Measurements from ENCODE around the gene COBL. TPM values are rescaled to one million over a fixed set of nuclear protein-coding genes. Genes with fewer than 3 reads are reported as not detected.
A peak's percentile ranks its signal among the peaks of the same experiment; 100 is the strongest.

Gene COBL
- total RNA-seq, 4 donors from 2014 or later = 14.3 to 19.3 (median 15.9) TPM

DNA sequence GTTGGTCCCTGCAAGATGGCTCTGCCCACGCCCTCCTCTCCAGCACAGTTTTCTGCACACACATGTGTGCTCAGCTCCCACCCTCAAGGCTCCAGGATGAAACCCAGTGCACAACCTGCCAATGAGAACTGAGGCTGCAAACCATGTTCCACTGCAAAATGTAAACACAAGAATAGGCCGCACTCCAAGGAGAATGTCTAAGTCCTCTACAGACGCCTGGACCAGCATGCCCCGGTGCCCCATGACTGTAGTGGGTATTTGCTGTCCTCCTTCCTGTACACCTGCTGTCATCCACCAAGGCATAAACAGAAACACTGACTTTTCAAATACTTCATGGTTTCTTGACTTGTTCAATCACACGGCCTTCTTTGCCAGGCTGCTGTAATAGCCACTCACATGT lies 72.6 kb downstream of the COBL start:
- Histone ChIP-seq H3K9me3 (no peaks in the 10 kb centered on the region), H3K4me1 (peaks cover 16 to 17% of the 10 kb centered on the region in 2 donors), H3K27me3 (no peaks in the 10 kb centered on the region), H3K27ac (no peak overlapping the region), H3K4me3 (replicated peaks in 1 of 3) (no peak overlapping the region), H3K36me3 (no peaks in the 10 kb centered on the region)
- DNase-seq = no peak
- 92 to 96% methylated on average over 5 of the region's 5 CpGs for WGBS, 2 donors
- TF ChIP-seq POLR2A (IDR thresholded peaks at IDR 0.05) = no peak
- no peak for TF ChIP-seq CTCF (IDR thresholded peaks at IDR 0.05)
- intact Hi-C loops (cut with DNase I) = no loop called here

GRCh38 chr7:51243631-51244030 lies 73.0 kb downstream of the COBL start:
- Histone ChIP-seq H3K27me3 (no peaks in the 10 kb centered on the region), H3K4me3 (replicated peaks in 1 of 3) (no peak overlapping the region), H3K36me3 (no peaks in the 10 kb centered on the region), H3K27ac (no peak overlapping the region), H3K4me1 (peaks cover 16 to 17% of the 10 kb centered on the region in 2 donors), H3K9me3 (no peaks in the 10 kb centered on the region)
- no peak for DNase-seq
- TF ChIP-seq CTCF (IDR thresholded peaks at IDR 0.05) (no peak), POLR2A (IDR thresholded peaks at IDR 0.05) (no peak)
- intact Hi-C loops (cut with DNase I) = no loop called here
- whole genome bisulfite sequencing, 2 donors = 95 to 96% methylated on average over 10 of the region's 10 CpGs

DNA sequence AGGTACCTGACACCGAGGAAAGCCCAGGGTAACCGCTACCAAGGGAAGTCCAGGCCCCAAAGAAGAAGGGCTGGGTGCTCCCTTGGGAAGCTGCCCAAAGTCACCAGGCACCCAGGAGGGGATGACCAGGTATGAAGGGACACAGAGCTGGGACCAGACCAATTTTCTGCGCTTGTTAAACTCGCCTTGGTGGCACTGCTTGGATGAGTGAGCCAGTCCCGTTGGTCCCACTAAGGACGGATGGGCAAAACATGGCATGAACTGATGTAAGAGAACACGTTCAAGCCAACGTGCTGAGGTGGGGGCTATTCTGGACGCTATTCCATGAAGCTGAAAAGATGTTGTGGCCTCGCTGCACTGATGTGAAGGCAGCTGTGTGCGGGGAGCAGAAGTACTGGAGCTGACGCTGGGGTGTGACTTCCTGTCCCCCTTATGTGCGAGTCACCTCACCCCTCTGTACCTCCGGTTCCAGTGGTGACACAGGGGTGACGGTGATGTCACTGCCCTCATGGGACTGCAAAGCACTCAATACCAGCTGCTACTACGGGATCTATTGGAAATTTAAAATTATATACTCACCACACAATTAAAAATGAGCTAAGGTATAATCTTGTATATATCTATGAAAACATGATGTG lies 73.6 kb downstream of the COBL start:
- Histone ChIP-seq H3K4me3 (replicated peaks in 1 of 3) (no peak overlapping the region), H3K4me1 (peaks cover 17 to 18% of the 10 kb centered on the region in 2 donors), H3K27ac (peak overlapping the region; percentile 54 to 73 (median 66)), H3K27me3 (no peaks in the 10 kb centered on the region), H3K36me3 (no peaks in the 10 kb centered on the region), H3K9me3 (no peaks in the 10 kb centered on the region)
- intact Hi-C loops (cut with DNase I) = no loop called here
- DNase-seq = no peak
- 81 to 88% methylated on average over 16 of the region's 16 CpGs for WGBS, 2 donors
- TF ChIP-seq POLR2A (IDR thresholded peaks at IDR 0.05) (no peak), CTCF (IDR thresholded peaks at IDR 0.05) (no peak)

DNA sequence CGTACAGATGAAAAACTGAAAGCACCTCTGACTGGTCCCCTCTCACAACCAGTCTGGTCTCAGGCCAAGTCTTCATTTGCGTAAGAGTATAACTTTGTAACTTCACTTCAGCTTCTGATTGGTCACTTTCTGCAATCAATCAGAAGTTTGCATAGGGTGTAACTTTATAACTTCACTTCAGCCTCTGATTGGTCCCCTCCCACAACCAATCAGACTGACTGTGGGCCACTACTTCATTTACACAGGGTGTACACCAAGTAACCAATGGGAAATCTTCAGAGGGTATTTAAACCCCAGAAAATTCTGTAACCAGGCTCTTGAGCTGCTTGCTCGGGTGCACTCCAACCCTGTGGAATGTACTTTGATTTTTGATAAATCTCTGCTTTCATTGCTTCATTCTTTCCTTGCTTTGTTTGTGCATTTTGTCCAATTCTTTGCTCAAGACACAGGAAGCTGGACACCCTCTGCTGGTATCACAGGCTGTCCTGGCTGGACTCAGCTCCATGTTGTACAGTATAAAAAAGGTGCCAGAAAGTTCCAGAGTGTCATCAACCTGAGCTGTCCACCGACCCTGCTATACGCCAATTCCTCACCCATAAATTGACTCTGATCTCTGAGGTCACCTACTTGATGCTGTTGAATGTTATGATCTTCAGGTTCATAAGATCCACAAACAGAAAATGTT lies 74.5 kb downstream of the COBL start:
- H3K4me1 ChIP-seq = peaks cover 17 to 24% of the 10 kb centered on the region in 2 donors
- H3K27me3 ChIP-seq = no peaks in the 10 kb centered on the region
- no peaks in the 10 kb centered on the region for H3K9me3 ChIP-seq
- TF ChIP-seq POLR2A (IDR thresholded peaks at IDR 0.05) (peak in 1 of 2 donors; percentile 70), CTCF (IDR thresholded peaks at IDR 0.05) (peak in 2 of 6 experiments; percentile 28 to 39)
- H3K36me3 ChIP-seq = no peaks in the 10 kb centered on the region
- peak; percentile 58 for DNase-seq
- H3K27ac ChIP-seq = peak overlapping the region; percentile 54 to 73 (median 66)
- intact Hi-C loops (cut with DNase I) = no loop called here
- 65 to 66% methylated on average over 5 of the region's 5 CpGs for whole genome bisulfite sequencing, 2 donors
- no peak overlapping the region for H3K4me3 ChIP-seq (replicated peaks in 1 of 3)

DNA sequence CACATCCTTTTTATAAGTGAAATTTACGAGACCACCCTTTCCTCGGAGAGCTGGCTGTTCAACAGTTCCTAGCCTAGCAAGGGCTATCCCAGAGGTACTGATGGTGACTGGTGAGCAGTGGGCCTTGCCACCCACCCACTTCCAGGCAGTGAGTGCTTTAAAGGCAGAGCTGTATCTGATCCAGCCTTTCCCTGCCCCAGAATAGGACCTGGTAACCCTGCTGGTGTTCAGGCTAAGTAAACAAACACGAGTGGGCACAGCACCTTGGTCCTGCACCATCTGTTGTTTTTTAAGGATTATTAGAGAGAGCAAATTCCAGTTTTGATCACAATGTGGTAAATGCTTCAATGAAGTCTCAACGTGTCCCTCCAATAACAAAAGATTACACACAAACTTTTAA lies 75.7 kb downstream of the COBL start:
- WGBS, 2 donors = 52 to 61% methylated on average over 4 of the region's 4 CpGs
- H3K4me1 ChIP-seq = peaks cover 22 to 36% of the 10 kb centered on the region in 2 donors
- DNase-seq = no peak
- TF ChIP-seq CTCF (IDR thresholded peaks at IDR 0.05) = no peak
- TF ChIP-seq POLR2A (IDR thresholded peaks at IDR 0.05) = no peak
- H3K36me3 ChIP-seq = no peaks in the 10 kb centered on the region
- intact Hi-C loops (cut with DNase I) = no loop called here
- H3K9me3 ChIP-seq = no peaks in the 10 kb centered on the region
- no peak overlapping the region for H3K4me3 ChIP-seq (replicated peaks in 1 of 3)
- peak overlapping the region in 2 of 3 donors; percentile 66 to 73 for H3K27ac ChIP-seq
- H3K27me3 ChIP-seq = no peaks in the 10 kb centered on the region
